Muscle of leg (tissue), 11 donors: Measurements from ENCODE around the gene TRIM44. TPM values are rescaled to one million over a fixed set of nuclear protein-coding genes. Genes with fewer than 3 reads are reported as not detected.

Experiments used
- DNase-seq: peaks from one replicate; pipeline ENCODE4 v3.0.0; 2013
- H3K27ac ChIP-seq: one replicate; pipeline ENCODE4 v1.5.1; 2013; ENCODE audit warnings: mild to moderate bottlenecking, low read length, control low read depth
- H3K27me3 ChIP-seq: one replicate; pipeline ENCODE4 v1.6.1; 2013; ENCODE audit warnings: low read length; ENCODE audit not compliant: control insufficient read depth, insufficient read depth
- H3K36me3 ChIP-seq: one replicate; pipeline ENCODE4 v1.6.1; 2013; ENCODE audit warnings: low read length; ENCODE audit not compliant: control insufficient read depth, insufficient read depth
- H3K4me1 ChIP-seq: one replicate; pipeline ENCODE4 v1.6.1; 2013; ENCODE audit warnings: low read length; ENCODE audit not compliant: control insufficient read depth, insufficient read depth
- H3K4me3 ChIP-seq: one replicate; pipeline ENCODE4 v1.5.1; 2013; ENCODE audit warnings: low read length, control low read depth
- H3K9me3 ChIP-seq: replicated peaks from 2 replicates; pipeline ENCODE4 v1.6.1; 2013; ENCODE audit warnings: low read depth, low read length; ENCODE audit not compliant: control insufficient read depth
- WGBS: methylation state at CpG from one replicate; pipeline ENCODE4 v1.1.5; 2013; ENCODE audit warnings: missing lambda C conversion rate; ENCODE audit not compliant: insufficient coverage; 5-methylcytosine and 5-hydroxymethylcytosine counted together
- polyA plus RNA-seq, 8 donors: library from polyadenylated mRNA; unstranded; fragments of 120-200 nt; gene quantifications; one replicate each; pipeline versions ENCODE4 v1.2.1 to v1.2.3, GENCODE V29; 2013; ENCODE audit warnings: inconsistent platforms in 1 of 8, low replicate concordance in 1 of 8; ENCODE audit not compliant: insufficient read length in 8 of 8, insufficient read depth in 1 of 8
- total RNA-seq: library from RNA; stranded (reverse); fragments of 120-200 nt; gene quantifications from one replicate; pipeline ENCODE4 v1.2.4, GENCODE V29; 2013

TRIM44 gene
- total and polyA plus RNA-seq, 9 donors: 20.0 to 50.2 (median 37.3) TPM

GRCh38 chr11:35796562-35796961 lies 134.0 kb downstream of the TRIM44 start:
- DNase-seq: no peak
- no peaks in the 10 kb centered on the region for H3K27me3 ChIP-seq
- no peaks in the 10 kb centered on the region for H3K36me3 ChIP-seq
- no peak overlapping the region for H3K4me3 ChIP-seq
- H3K27ac ChIP-seq: no peak overlapping the region
- 67% methylated on average over 1 of the region's 3 CpGs for WGBS
- H3K9me3 ChIP-seq: no peaks in the 10 kb centered on the region
- peaks cover 9% of the 10 kb centered on the region for H3K4me1 ChIP-seq

DNA sequence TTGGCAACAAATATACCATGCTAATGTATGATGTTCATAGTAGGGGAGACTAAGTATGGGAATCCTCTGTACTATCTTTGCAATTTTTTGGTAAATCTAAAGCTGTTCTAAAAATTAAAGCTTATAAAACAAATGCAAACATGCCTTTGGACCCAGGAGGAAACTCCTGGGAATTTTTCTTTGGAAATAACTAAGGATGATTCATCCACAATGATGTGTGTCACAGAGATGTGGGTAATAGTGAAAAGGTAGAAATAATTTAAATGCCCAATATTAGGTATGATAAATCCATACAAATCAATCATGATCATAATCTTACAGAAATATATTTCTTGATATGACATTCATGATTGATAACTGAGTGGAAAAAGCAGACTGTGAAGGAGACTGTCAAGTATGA lies 135.8 kb downstream of the TRIM44 start:
- no peaks in the 10 kb centered on the region for H3K9me3 ChIP-seq
- H3K27ac ChIP-seq: no peak overlapping the region
- no peaks in the 10 kb centered on the region for H3K27me3 ChIP-seq
- no peak overlapping the region for H3K4me3 ChIP-seq
- DNase-seq: no peak
- no peaks in the 10 kb centered on the region for H3K36me3 ChIP-seq
- H3K4me1 ChIP-seq: peaks cover 2% of the 10 kb centered on the region

DNA sequence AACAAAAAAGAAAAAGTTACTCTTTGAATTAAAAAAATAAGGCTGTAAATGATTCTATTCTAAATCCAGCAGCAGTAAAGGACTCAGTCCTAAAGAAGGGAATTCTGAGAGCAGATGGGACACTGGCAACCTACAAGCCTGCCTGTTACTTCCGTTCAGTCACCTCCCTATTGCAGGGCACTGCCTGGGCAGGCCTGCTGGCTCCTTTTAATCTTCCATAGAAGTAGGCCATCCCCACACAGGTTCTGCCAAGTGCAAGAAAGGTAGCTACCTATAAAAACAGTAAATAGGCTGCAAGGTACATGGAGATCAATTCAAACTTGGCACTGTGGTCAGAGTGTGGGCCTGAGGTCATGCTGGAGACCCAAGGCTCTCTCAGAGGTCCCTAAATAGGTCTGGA lies 136.4 kb downstream of the TRIM44 start:
- no peak for DNase-seq
- no peaks in the 10 kb centered on the region for H3K9me3 ChIP-seq
- H3K27ac ChIP-seq: no peak overlapping the region
- H3K36me3 ChIP-seq: no peaks in the 10 kb centered on the region
- H3K4me3 ChIP-seq: no peak overlapping the region
- WGBS: no CpG with 5 or more reads among the region's 1 CpG
- H3K4me1 ChIP-seq: peaks cover 2% of the 10 kb centered on the region
- H3K27me3 ChIP-seq: no peaks in the 10 kb centered on the region

GRCh38 chr11:35799655-35800054 lies 137.1 kb downstream of the TRIM44 start:
- WGBS: 100% methylated on average over 1 of the region's 3 CpGs
- no peak for DNase-seq
- H3K27me3 ChIP-seq: no peaks in the 10 kb centered on the region
- no peak overlapping the region for H3K27ac ChIP-seq
- H3K36me3 ChIP-seq: no peaks in the 10 kb centered on the region
- peaks cover 2% of the 10 kb centered on the region for H3K4me1 ChIP-seq
- H3K4me3 ChIP-seq: no peak overlapping the region
- no peaks in the 10 kb centered on the region for H3K9me3 ChIP-seq

GRCh38 chr11:35800970-35801953 lies 138.7 kb downstream of the TRIM44 start:
- Histone ChIP-seq H3K4me1 (peaks cover 2% of the 10 kb centered on the region), H3K36me3 (peaks cover 2% of the 10 kb centered on the region), H3K27me3 (no peaks in the 10 kb centered on the region), H3K4me3 (no peak overlapping the region), H3K9me3 (no peaks in the 10 kb centered on the region), H3K27ac (peak overlapping the region; percentile 22)
- WGBS: 83% methylated on average over 2 of the region's 5 CpGs
- DNase-seq: peak; percentile 63

GRCh38 chr11:35802221-35802620 lies 139.6 kb downstream of the TRIM44 start:
- Histone ChIP-seq H3K27ac (no peak overlapping the region), H3K36me3 (peaks cover 8% of the 10 kb centered on the region), H3K9me3 (no peaks in the 10 kb centered on the region), H3K4me3 (no peak overlapping the region), H3K27me3 (no peaks in the 10 kb centered on the region), H3K4me1 (peaks cover 2% of the 10 kb centered on the region)
- no peak for DNase-seq
- WGBS: 100% methylated on average over 1 of the region's 3 CpGs

DNA sequence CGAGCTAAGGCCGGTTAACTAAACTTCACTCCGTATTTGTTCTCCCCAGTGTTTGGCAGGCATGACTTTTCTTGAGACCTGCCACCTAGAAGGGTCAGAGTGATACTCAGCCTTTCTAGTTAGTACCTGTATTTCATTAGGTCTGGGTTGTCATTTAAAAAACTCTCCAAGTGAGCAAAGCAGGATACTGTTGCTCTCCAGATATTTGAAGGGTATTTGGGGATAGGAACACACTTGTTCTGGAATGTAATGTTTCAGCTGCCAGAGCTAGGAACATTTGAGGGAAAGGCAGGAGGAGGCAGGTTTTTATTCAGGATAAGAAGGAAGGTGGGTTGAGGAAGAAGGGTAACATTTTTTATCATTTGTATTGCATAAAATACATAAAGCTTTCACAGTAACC lies 140.1 kb downstream of the TRIM44 start:
- no peaks in the 10 kb centered on the region for H3K9me3 ChIP-seq
- H3K27me3 ChIP-seq: no peaks in the 10 kb centered on the region
- H3K36me3 ChIP-seq: peaks cover 10% of the 10 kb centered on the region
- H3K27ac ChIP-seq: no peak overlapping the region
- 94% methylated on average over 3 of the region's 3 CpGs for WGBS
- DNase-seq: no peak
- no peak overlapping the region for H3K4me3 ChIP-seq
- peaks cover 2% of the 10 kb centered on the region for H3K4me1 ChIP-seq

- 83% methylated on average over 1 of the region's 3 CpGs for WGBS
- Histone ChIP-seq H3K9me3 (no peaks in the 10 kb centered on the region), H3K4me3 (no peak overlapping the region), H3K27me3 (no peaks in the 10 kb centered on the region), H3K27ac (no peak overlapping the region), H3K4me1 (peaks cover 2% of the 10 kb centered on the region), H3K36me3 (peaks cover 10% of the 10 kb centered on the region)
- DNase-seq: no peak
These were observed 140.5 kb downstream of the TRIM44 start for GRCh38 chr11:35803115-35803514.

DNA sequence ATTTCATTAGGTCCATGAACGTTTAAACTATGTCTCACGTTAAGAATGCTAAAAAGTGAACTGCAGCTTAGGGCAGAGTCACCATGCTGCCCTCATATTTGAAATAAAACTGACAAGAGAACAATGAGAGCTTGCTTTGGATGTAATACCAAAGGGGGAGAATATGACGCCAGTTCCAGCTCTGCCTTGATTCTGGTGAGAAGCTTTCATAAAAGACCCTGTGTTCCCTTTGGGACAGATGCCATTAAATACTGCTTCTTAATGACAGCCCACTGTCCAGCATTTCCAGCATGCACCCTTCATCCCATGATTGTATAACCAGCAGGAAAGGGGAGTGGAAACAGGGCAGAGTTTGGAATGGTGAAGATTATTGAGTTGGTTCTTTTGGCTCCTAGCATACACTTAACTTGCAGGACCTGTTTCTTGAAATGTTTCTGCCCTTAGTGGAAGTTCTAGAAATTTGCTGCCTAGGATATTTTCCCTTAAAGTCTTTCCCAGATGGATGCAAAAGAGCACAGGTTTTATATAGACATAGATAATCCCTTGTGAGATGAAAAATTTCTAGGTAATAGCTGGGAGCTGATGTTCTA lies 142.0 kb downstream of the TRIM44 start:
- no peaks in the 10 kb centered on the region for H3K27me3 ChIP-seq
- no peak overlapping the region for H3K27ac ChIP-seq
- no peak overlapping the region for H3K4me3 ChIP-seq
- DNase-seq: no peak
- H3K4me1 ChIP-seq: peaks cover 2% of the 10 kb centered on the region
- WGBS: no CpG with 5 or more reads among the region's 3 CpGs
- no peaks in the 10 kb centered on the region for H3K9me3 ChIP-seq
- H3K36me3 ChIP-seq: peaks cover 10% of the 10 kb centered on the region

GRCh38 chr11:35809561-35809960 lies 147.0 kb downstream of the TRIM44 start:
- H3K27ac ChIP-seq: no peak overlapping the region
- no peak for DNase-seq
- peaks cover 15% of the 10 kb centered on the region for H3K4me1 ChIP-seq
- H3K9me3 ChIP-seq: no peaks in the 10 kb centered on the region
- no CpG with 5 or more reads among the region's 4 CpGs for WGBS
- peaks cover 14% of the 10 kb centered on the region for H3K36me3 ChIP-seq
- H3K27me3 ChIP-seq: no peaks in the 10 kb centered on the region
- H3K4me3 ChIP-seq: no peak overlapping the region
